HG03558 (cell line): ENCODE results near the gene ZNF618.

ENCODE experiments used
- ATAC-seq: cut with Tn5 transposase; IDR thresholded peaks from one replicate; pipeline ENCODE4 v1.9.1; 2021; ENCODE audit warnings: moderate number of reproducible peaks; ENCODE audit not compliant: unreplicated experiment; ENCODE audit errors: extremely low read depth

ZNF618 gene

GRCh38 chr9:114011313-114011712 lies 135.2 kb downstream of the ZNF618 start:
- no peak for ATAC-seq

GRCh38 chr9:114012126-114012525 lies 136.0 kb downstream of the ZNF618 start:
- no peak for ATAC-seq

- ATAC-seq = no peak
Measured at GRCh38 chr9:114014044-114014443, 137.9 kb downstream of the ZNF618 start.

- ATAC-seq = no peak
Measured at GRCh38 chr9:114015607-114016006, 139.5 kb downstream of the ZNF618 start.

GRCh38 chr9:114016101-114016500 lies 140.0 kb downstream of the ZNF618 start:
- ATAC-seq = no peak

- no peak for ATAC-seq
Measured at GRCh38 chr9:114016629-114017423, 140.7 kb downstream of the ZNF618 start.

- no peak for ATAC-seq
Measured at GRCh38 chr9:114017741-114018715, 141.9 kb downstream of the ZNF618 start.

GRCh38 chr9:114021578-114021977 lies 145.5 kb downstream of the ZNF618 start:
- no peak for ATAC-seq

- no peak for ATAC-seq
Measured at GRCh38 chr9:114023961-114024360, 147.9 kb downstream of the ZNF618 start.

- no peak for ATAC-seq
Measured at GRCh38 chr9:114025196-114025753, 149.2 kb downstream of the ZNF618 start.

- no peak for ATAC-seq
Measured at GRCh38 chr9:114025760-114026159, 149.7 kb downstream of the ZNF618 start.

- no peak for ATAC-seq
Measured at GRCh38 chr9:114026335-114026734, 150.2 kb downstream of the ZNF618 start.

GRCh38 chr9:114027159-114027862 lies 151.2 kb downstream of the ZNF618 start:
- ATAC-seq = no peak

- ATAC-seq = no peak
Measured at GRCh38 chr9:114027863-114028465, 151.9 kb downstream of the ZNF618 start.

- no peak for ATAC-seq
Measured at GRCh38 chr9:114028646-114029045, 152.5 kb downstream of the ZNF618 start.

- no peak for ATAC-seq
Measured at GRCh38 chr9:114029311-114030170, 153.4 kb downstream of the ZNF618 start.

GRCh38 chr9:114030364-114030763 lies 154.3 kb downstream of the ZNF618 start:
- no peak for ATAC-seq

- no peak for ATAC-seq
Measured at GRCh38 chr9:114031037-114031630, 155.0 kb downstream of the ZNF618 start.
